SIG-M5 (cell line): ENCODE measurements around the gene CNDP1.
A peak's percentile ranks its signal among the peaks of the same experiment; 100 is the strongest.
"Not testable (repeated sequence)": the region's sequence is repeated elsewhere in the genome, so short reads cannot be mapped to it uniquely, and the experiment has no call there.

Source experiments
- DNase-seq: peaks from one replicate; lab custom pipeline; 2025; lab: John Stamatoyannopoulos, UW

Gene CNDP1, protein sequence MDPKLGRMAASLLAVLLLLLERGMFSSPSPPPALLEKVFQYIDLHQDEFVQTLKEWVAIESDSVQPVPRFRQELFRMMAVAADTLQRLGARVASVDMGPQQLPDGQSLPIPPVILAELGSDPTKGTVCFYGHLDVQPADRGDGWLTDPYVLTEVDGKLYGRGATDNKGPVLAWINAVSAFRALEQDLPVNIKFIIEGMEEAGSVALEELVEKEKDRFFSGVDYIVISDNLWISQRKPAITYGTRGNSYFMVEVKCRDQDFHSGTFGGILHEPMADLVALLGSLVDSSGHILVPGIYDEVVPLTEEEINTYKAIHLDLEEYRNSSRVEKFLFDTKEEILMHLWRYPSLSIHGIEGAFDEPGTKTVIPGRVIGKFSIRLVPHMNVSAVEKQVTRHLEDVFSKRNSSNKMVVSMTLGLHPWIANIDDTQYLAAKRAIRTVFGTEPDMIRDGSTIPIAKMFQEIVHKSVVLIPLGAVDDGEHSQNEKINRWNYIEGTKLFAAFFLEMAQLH

GRCh38 chr18:74534150-74534969 lies at the start of gene CNDP1:
Gene CNDP1 (plus strand): TSS chr18:74534500. CDS start chr18:74534668, 168 bp downstream.
- no peak for DNase-seq

GRCh38 chr18:74486119-74486849 lies 48.0 kb upstream of the CNDP1 start:
- DNase-seq: no peak

- DNase-seq: no peak
These were observed 45.9 kb upstream of the CNDP1 start for GRCh38 chr18:74488354-74488753.

DNA sequence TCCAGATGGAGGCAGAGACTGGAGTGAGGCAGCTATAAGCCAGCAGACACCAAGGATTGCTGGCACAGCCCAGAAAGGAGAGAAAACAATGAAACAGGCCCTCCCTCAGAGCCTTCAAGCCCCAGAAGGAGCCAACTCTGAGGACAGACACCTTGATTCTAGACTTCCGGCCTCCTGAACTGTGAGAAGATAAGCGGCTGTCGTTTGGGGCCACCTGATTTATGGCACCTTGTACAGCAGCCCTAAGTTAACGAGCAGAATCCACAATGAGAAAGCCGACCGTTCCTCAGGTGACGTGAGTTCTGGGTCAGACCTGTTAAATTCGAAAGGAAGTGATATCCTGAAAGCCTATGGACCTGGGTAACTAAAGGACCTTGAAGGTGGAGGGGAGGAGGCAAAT lies 45.4 kb upstream of the CNDP1 start:
- no peak for DNase-seq

GRCh38 chr18:74489676-74490075 lies 44.6 kb upstream of the CNDP1 start:
- no peak for DNase-seq

- DNase-seq: no peak
These were observed 42.0 kb upstream of the CNDP1 start for GRCh38 chr18:74492259-74492658.

GRCh38 chr18:74493689-74494088 lies 40.6 kb upstream of the CNDP1 start:
- no peak for DNase-seq

GRCh38 chr18:74494514-74494913 lies 39.8 kb upstream of the CNDP1 start:
- DNase-seq: no peak

GRCh38 chr18:74495581-74496507 lies 38.5 kb upstream of the CNDP1 start, which contains the start of gene CNDP2:
Gene CNDP2 (plus strand): TSS chr18:74496363. CDS start chr18:74499974, 3,611 bp downstream.
- DNase-seq: peak; percentile 83

DNA sequence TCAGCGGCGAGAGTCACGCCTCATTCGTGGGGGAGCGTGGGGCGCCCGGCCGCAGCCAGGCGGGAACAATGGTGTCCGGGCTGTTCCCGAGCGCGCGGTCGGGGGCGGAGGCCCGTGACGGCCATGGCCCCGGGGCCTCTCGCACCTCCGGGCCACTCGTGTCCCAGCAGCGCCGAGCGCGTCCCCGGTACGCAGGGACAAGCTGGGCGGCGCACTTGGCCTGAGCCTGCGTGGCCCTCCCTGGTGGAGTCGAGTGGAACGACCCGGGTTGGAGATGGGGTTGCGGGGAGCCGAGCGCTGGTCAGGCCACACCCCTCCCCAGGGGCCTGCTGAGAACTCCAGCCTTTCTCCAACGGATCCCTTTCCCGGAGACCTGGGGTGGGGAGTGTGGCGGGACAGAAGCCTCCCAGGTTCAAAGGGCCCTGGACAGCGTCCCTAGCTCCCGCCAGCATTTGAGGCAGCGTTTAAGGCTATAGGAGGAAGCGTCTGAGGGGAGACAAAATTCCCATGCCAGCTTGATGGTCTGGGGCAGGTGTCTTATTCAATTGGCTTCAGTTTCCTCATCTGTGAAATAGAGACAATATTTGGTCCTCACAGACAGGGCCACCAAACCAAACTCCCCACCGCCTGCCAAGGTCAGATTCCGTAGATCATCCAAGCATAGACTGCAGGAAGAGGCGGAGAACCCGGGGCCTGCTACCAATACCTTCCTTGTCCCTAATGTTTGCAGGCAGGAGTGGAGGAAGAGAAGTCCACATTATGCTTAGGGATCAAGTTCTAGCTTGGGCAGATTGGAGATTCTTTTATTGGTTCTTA lies 37.6 kb upstream of the CNDP1 start:
- DNase-seq: no peak

DNA sequence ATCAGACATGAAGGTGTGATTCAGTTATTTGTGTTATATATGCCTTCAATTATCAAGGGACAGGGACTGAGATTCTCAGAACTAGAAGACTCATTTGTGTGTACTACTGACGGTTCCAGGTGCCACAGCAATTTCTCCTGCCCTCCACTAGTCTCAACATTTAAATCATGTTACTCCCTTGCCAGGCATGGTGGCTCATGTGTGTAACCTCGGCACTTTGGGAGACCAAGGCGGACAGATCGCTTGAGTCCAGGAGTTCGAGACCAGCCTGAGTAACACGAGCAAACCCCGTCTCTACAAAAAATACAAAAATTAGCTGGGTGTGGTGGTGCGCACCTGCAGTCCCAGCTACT lies 37.0 kb upstream of the CNDP1 start:
- no peak for DNase-seq

- no peak for DNase-seq
These were observed 36.5 kb upstream of the CNDP1 start for GRCh38 chr18:74497778-74498177.

GRCh38 chr18:74498712-74499627 lies 35.3 kb upstream of the CNDP1 start:
- DNase-seq: peak; percentile 7

DNA sequence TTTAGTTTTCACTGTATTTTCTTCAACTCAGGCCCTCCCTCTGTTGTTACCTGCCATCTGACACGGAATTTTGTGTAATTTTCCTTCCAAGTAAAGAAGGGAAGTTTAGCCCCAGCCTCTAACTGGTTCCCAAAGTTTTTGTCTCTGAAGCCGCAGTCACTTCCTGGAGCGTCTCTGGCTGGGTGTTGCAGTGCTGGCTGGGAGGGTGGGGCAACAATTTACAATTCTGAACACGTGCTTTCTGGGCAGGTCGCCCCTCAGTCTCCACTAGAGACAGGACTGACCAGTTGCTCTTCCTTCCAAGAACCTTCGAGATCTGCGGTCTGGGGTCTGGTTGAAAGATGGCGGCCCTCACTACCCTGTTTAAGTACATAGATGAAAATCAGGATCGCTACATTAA lies 34.7 kb upstream of the CNDP1 start:
- peak; percentile 18 for DNase-seq

GRCh38 chr18:74500372-74500771 lies 33.9 kb upstream of the CNDP1 start:
- no peak for DNase-seq

DNA sequence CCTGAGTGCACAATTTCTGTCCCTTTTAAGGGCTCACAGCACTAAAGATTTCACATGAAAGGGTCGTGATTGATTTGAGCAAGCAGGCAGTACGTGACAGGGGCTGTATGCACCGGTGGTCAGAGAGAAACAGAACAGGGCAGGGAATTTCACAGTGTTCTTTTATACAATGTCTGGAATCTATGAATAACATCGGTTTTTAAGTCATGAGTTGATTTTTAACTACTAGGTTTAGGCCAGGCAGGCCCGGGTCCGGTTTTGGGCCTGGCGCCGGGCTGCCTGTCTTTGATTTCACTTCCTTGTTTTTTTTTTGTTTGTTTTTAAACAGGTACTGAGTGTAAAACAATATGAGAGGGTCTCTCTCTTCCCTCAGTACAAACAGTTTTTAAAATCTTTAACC lies 33.5 kb upstream of the CNDP1 start:
- not testable (repeated sequence) for DNase-seq

DNA sequence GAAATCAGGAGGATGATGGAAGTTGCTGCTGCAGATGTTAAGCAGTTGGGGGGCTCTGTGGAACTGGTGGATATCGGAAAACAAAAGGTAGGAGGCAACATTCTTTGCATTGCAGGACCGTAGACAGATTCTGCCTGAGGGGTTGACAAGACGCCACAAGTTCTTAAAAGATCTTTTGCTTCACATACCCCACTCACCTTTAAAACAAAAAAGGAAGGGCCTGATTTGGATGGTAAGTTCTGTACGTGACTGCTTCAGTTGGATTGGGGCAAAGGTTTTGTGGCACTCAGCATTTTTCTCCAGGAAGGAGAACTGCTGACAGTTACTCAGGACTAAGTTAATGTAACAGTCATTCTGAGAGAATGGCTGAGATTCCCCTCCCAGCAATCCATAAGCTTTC lies 32.9 kb upstream of the CNDP1 start:
- no peak for DNase-seq

GRCh38 chr18:74503137-74503536 lies 31.2 kb upstream of the CNDP1 start:
- DNase-seq: no peak

DNA sequence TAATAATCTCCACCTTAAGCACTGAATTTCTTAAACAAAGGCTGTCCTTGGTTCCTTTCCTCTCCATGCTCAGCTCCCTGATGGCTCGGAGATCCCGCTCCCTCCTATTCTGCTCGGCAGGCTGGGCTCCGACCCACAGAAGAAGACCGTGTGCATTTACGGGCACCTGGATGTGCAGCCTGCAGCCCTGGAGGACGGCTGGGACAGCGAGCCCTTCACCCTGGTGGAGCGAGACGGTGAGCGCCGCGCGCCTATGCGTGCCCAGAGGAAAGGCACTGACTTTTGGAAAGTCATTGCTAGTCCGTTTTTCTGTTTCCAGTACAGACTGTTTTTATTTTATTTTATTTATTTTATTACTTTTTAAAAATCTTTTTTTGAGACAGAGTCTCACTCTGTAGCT lies 28.5 kb upstream of the CNDP1 start:
- DNase-seq: no peak
